ENCODE measurements around the gene FER. TPM values are rescaled to one million over a fixed set of nuclear protein-coding genes. Genes with fewer than 3 reads are reported as not detected.

The FER gene
- total RNA-seq, 1 experiment from 2014 or later, result 19.4 TPM

DNA sequence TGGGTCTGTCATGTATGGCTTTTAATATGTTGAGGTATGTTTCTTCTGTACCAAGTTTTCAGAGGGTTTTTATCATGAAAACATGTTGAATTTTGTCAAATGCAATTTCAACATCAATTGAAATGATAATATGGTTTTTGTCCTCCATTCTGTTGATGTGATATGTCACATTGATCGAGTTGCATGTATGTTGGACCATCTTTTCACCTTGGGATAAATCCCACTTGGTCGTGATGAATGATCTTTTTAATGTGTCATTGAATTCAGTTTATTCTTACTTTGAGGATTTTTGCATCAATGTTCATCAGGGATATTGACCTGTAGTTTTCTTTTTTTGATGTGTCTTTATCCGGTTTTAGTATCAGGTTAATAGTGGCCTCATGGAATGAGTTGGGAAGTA is 373.5 kb downstream of the FER start:
- intact Hi-C loops (cut with micrococcal nuclease), result no loop called here
- ChIA-PET CTCF (no interaction called here), POLR2A (ENCODE audit: unreplicated experiment) (no interaction called here)

DNA sequence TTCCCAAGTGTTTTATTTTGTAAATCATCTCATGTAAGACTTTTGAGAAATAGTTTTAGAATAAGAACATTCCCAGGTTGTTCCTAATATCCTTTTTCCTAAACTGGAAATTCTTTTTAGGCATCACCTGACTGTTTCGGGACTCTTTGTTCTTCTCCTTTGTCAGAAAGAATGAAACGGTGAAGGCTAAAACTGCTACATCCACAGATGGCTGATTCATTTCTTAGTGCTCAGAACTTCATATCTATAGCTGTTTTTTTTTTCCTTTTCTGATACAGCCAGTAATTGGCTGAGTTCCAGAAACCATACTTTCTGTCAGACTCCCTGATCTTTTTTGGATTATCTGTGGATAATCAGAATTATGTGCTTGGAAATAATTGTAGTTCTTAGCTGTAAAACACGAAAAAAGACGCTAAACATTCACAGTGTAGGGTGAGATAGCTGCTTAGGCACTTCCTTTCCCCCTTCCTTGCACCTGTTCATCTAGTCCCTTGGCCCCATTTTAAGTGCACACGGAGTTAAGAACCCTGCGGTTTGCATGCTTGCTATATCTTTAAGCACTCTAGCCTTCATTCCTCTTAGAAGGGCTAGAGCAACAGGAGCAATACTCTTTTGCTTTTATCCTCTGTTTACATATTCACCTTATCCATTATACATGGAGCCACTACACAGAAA is 378.2 kb downstream of the FER start:
- BruUV-seq (replicated peaks), result no TSS peak
- Histone ChIP-seq H3K9me2 (replicated peaks; ENCODE audit: low read length) (no peaks in the 10 kb centered on the region), H3K4me1 (ENCODE audit: insufficient read depth, low read length) (no peaks in the 10 kb centered on the region), H4K20me1 (ENCODE audit: low read length) (no peaks in the 10 kb centered on the region), H3K9ac (ENCODE audit: low read length) (no peak overlapping the region), H3K27ac (ENCODE audit: low read length) (no peak overlapping the region), H3K4me2 (ENCODE audit: low read length) (no peak overlapping the region), H3K36me3 (ENCODE audit: low read depth, low read length) (no peaks in the 10 kb centered on the region), H3F3A (ENCODE audit: low read length, unreplicated experiment) (no peaks in the 10 kb centered on the region), H3K27me3 (ENCODE audit: low read length) (no peaks in the 10 kb centered on the region), H3K4me3 (ENCODE audit: low read length) (no peak overlapping the region), H2AFZ (ENCODE audit: low read length) (no peak overlapping the region), H3K79me2 (ENCODE audit: low read length) (no peaks in the 10 kb centered on the region), H3K9me3 (ENCODE audit: low read length) (no peaks in the 10 kb centered on the region)
- DNase-seq (no peak), ATAC-seq (no peak)
- TF ChIP-seq EZH2phosphoT487 (IDR thresholded peaks at IDR 0.05; ENCODE audit: borderline replicate concordance, low read length), result no peak
- TF ChIP-seq EZH2 (IDR thresholded peaks at IDR 0.05; ENCODE audit: low read length, unreplicated experiment), result no peak
- no peak for TF ChIP-seq CTCF (conservative IDR thresholded peaks at IDR 0.05; ENCODE audit: low read depth, low read length)
- intact Hi-C loops (cut with micrococcal nuclease), result no loop called here
- POLR2A ChIA-PET (ENCODE audit: unreplicated experiment), result no interaction called here
- CTCF ChIA-PET, result no interaction called here

More for the DNA sequence above, 373.5 kb downstream of the FER start:
- Histone ChIP-seq H3K9me3 (ENCODE audit: low read length) (no peaks in the 10 kb centered on the region), H3K9me2 (replicated peaks; ENCODE audit: low read length) (no peaks in the 10 kb centered on the region), H2AFZ (ENCODE audit: low read length) (no peak overlapping the region), H3K4me1 (ENCODE audit: insufficient read depth, low read length) (no peaks in the 10 kb centered on the region), H3K27ac (ENCODE audit: low read length) (no peak overlapping the region), H3K4me3 (ENCODE audit: low read length) (no peak overlapping the region), H3K27me3 (ENCODE audit: low read length) (no peaks in the 10 kb centered on the region), H3K79me2 (ENCODE audit: low read length) (no peaks in the 10 kb centered on the region), H3K36me3 (ENCODE audit: low read depth, low read length) (no peaks in the 10 kb centered on the region), H4K20me1 (ENCODE audit: low read length) (no peaks in the 10 kb centered on the region), H3K4me2 (ENCODE audit: low read length) (no peak overlapping the region), H3F3A (ENCODE audit: low read length, unreplicated experiment) (no peaks in the 10 kb centered on the region), H3K9ac (ENCODE audit: low read length) (no peak overlapping the region)
- DNase-seq, result no peak
- ATAC-seq, result no peak
- no TSS peak for BruUV-seq (replicated peaks)
- TF ChIP-seq CTCF (conservative IDR thresholded peaks at IDR 0.05; ENCODE audit: low read depth, low read length) (no peak), EZH2 (IDR thresholded peaks at IDR 0.05; ENCODE audit: low read length, unreplicated experiment) (no peak), EZH2phosphoT487 (IDR thresholded peaks at IDR 0.05; ENCODE audit: borderline replicate concordance, low read length) (no peak)

DNA sequence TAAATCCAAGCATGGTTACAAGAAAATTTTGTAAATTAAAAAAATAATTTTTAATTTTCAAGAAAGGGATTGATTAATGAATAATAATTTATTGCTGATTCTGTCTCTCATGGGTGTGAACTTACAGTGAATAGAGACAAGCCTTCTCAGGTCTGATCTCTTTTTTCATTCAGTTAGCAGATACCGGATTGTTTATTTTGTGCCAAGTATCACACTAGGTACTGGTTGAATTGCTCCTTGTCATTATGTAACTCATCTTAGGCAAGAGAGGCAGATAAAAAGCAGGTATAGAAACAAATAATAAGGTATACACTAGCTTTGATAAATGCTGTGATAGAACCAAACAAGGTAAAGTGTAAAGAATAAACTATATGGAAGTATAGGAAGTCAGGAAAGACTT is 378.8 kb downstream of the FER start:
- DNase-seq, result no peak

More for the DNA sequence above, 378.8 kb downstream of the FER start:
- Histone ChIP-seq H3K9me2 (replicated peaks; ENCODE audit: low read length) (no peaks in the 10 kb centered on the region), H3K36me3 (ENCODE audit: low read depth, low read length) (no peaks in the 10 kb centered on the region), H4K20me1 (ENCODE audit: low read length) (no peaks in the 10 kb centered on the region), H3K9me3 (ENCODE audit: low read length) (no peaks in the 10 kb centered on the region), H2AFZ (ENCODE audit: low read length) (no peak overlapping the region), H3K27me3 (ENCODE audit: low read length) (no peaks in the 10 kb centered on the region), H3K4me2 (ENCODE audit: low read length) (no peak overlapping the region), H3K4me3 (ENCODE audit: low read length) (no peak overlapping the region), H3K79me2 (ENCODE audit: low read length) (no peaks in the 10 kb centered on the region), H3K27ac (ENCODE audit: low read length) (no peak overlapping the region), H3K9ac (ENCODE audit: low read length) (no peak overlapping the region), H3K4me1 (ENCODE audit: insufficient read depth, low read length) (no peaks in the 10 kb centered on the region), H3F3A (ENCODE audit: low read length, unreplicated experiment) (no peaks in the 10 kb centered on the region)
- intact Hi-C loops (cut with micrococcal nuclease), result no loop called here
- no peak for TF ChIP-seq EZH2 (IDR thresholded peaks at IDR 0.05; ENCODE audit: low read length, unreplicated experiment)
- no peak for TF ChIP-seq EZH2phosphoT487 (IDR thresholded peaks at IDR 0.05; ENCODE audit: borderline replicate concordance, low read length)
- no peak for TF ChIP-seq CTCF (conservative IDR thresholded peaks at IDR 0.05; ENCODE audit: low read depth, low read length)
- ChIA-PET CTCF (no interaction called here), POLR2A (ENCODE audit: unreplicated experiment) (no interaction called here)
- no TSS peak for BruUV-seq (replicated peaks)
- no peak for ATAC-seq
